GM12801 (cell line): ENCODE measurements around the gene SLC25A5.

Source experiments
- CTCF ChIP-seq: IDR thresholded peaks from one replicate; pipeline ENCODE4 v1.5.1; 2011; ENCODE audit warnings: control low read depth; ENCODE audit not compliant: insufficient read length; ENCODE audit errors: extremely low read depth

Gene SLC25A5

GRCh38 chrX:119427795-119428185 is 40.5 kb upstream of the SLC25A5 start:
- no peak for TF ChIP-seq CTCF

DNA sequence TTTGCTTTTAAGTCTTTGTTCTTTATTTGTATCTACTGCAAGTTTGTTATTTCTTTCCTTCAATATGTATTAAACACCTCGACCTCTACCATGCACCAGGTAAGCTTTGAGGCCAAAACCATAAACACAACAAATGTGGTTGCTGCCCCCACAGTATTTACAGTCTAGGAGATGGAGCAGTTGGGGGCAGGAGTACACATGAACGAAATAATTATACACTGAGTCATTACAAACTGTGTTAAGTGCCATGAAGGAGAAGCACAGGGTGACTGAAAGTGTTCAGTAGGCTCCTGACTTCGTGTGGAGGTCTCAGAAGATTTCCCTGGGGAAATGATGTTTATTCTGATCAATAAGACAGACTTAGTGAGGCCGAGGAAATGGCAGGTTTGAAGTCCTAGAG is 38.8 kb upstream of the SLC25A5 start:
- no peak for TF ChIP-seq CTCF

DNA sequence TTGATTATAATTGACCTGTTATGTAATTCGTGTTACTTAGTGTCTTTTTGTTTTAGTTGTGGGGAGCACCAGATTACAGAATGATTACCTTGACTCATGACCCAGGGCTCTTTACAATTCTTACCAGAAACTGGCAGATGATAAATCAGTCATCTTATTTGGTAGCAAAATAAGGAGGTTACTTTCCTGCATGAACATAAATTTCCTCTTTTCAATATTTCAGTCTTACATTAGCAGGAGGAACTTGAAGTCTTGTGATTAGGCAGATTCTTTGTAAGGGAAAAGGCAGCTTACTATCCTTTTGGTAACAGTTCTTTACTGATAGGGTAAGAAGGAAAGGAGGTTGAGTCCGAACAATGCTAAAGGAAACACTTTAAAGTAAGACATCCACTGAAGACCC is 26.0 kb upstream of the SLC25A5 start:
- TF ChIP-seq CTCF: no peak

DNA sequence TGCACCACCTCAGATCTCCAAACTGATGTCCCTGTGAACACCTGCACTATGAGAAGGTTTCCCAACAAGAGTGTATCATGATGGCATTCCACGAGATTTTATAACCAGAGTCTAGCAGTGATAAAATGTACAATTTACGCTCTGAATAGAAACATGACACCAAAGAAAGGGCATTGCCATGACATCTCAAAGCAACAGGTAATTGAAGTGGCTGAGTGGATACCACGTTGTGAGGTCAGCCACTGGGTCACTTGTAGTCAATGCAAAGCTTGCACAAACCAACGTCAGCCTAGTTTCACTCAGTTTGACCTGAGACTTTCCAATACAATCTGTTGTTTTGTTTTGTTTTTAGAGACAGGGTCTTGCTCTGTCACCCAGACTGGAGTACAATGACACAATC is 15.0 kb upstream of the SLC25A5 start:
- no peak for TF ChIP-seq CTCF

DNA sequence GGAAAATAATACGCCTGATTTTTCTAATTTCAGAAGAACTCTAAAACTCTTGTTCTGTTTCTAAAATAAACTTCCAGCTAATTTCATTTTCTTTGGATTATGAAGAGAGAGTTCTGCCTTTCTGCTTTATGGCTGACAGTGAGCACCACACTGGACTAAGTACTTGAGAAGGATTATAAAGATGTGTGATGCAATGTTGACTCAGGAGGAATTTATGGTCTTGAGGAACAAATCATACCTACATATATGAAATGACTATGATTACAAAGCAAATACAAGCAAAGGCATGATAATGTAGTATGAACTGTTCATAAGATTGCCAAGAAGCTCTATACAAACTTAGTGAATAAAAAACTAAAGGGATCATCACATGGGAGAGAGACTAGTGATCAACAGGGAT is 13.0 kb upstream of the SLC25A5 start:
- no peak for TF ChIP-seq CTCF

DNA sequence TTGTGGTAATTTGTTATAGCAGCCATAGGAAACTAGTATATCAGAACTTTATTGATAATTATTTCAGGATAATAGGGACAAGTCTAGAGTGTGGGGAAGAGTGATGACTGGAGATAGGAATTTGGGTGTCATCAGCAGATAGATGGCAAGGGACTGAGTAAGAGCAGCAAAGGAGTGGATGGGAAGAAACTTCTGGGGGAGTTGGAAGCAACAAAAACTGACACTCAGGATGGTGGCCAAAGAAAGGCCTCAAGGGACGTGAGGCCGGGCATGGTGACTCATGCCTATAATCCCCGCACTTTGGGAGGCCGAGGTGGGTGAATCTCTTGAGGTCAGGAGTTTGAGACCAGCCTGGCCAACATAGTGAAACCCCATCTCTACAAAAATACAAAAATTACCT is 9.1 kb upstream of the SLC25A5 start:
- no peak for TF ChIP-seq CTCF

DNA sequence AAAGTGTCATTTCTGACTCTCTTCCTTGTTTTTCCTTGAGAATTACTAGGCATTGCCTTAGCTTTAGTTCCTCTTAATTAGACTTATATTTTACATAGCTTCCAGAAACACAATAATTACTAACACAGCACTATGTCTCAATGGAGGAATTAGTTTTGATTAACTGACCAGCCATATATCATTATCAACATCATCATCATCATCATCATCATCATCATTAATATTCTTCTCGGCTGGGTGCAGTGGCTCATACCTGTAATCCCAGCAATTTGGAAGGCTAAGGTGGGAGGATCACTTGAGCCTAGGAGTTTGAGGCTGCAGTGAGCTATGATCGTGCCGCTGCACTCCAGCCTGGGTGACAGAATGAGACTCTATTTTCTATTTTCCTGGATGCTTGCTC is 2.7 kb upstream of the SLC25A5 start:
- TF ChIP-seq CTCF: no peak

- TF ChIP-seq CTCF: no peak
These were observed 1.3 kb upstream of the SLC25A5 start for GRCh38 chrX:119466970-119467369.
